GM19193 (cell line): Measurements from ENCODE around the gene TBCCD1.

Experiments
- POLR2A ChIP-seq: IDR thresholded peaks from 4 replicates; pipeline ENCODE4 v1.6.1; 2011; ENCODE audit not compliant: insufficient read depth, insufficient read length; ENCODE audit errors: extremely low read depth

TBCCD1 gene

DNA sequence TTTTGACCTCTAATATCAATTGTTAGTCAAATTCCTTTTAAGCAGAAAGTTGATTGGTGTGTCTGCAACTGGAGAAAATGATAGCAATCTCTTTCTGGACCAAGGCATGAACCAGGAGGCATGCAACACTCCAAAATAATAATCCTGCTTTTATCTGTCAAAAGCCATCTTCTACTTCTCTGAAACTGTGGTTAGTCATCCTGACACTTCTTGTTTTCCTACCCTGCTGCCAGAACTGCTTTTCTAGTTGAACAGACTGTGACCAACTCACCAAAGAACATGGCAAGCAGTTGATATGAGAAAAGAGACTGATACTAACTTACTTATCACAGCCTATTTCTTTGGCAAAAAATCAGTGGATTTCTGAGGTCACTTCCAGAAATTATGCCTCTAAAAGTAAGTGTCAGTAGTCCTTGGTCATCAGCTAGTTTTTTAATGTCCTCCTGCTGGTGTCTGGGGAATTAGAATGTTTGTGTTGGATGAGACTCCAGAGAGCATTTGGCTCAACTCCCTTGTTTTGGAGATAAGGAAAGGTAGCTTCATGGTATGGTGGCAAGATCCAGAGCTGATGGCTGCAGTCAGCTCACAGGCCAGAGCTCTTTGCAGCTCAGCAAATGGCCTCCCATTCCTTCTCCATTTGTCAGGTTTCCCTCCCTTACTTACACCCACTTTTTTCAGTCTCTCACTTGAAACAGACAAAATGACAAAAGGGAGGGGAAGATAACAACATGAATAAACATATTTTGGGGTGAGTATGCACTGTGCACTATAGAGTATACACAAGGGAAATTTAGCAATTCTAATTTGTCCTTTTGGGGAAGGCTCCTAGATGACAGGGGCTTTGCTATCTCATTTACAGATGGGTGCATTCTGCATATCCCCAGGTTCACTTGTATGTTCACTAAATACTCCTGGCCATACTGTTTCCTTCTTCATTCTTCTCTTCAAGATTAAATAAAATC is 30.0 kb downstream of the TBCCD1 start:
- no peak for TF ChIP-seq POLR2A

DNA sequence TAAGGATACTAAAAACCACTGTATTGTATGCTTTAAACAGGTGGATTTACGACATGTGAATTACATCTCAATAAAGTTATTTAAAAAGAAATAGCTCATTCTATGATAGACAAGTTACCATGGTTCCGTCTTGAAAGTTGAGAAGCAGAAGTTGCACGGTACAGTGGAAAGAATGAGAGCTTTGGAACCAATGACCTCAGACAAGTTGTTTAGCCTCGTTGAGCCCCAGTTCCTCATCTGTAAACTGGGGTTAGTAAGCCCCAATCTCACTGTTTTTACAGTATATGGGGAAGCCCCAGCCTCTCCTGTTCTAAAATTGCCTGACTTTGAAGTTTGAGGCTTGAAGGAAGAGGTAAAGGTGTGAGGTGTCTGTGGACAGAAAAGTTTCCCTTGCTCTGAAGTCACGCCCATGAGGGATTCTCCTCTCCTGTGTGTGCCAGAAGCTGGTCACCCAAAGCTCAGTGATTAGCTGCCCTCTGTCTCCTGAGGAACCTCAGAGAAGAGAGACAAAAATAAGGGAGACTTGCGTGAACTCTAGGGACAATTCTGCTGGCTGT is 32.9 kb downstream of the TBCCD1 start:
- no peak for TF ChIP-seq POLR2A

DNA sequence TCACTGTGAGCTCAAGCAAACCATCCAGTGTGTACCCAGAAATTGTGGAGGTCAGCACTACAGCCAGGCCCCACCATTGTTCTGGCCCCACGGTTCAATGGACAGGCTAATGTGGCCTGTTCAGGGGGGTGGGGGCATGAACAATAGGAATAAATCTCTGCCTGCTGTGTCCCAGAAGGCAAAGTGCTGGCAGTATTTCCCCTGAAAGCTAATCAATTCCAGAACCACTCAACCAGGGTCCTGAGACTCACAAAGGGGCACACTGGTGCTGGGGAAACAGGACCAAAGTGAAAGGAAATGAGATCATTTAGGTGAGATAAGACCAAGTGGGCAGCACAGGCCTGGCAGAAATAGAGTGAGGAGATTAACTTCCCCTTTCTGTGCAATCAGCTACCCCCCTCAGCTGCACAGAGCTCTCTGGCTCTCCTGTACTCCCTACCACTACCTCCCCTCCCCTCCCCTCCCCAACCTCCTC is 34.5 kb downstream of the TBCCD1 start:
- no peak for TF ChIP-seq POLR2A

DNA sequence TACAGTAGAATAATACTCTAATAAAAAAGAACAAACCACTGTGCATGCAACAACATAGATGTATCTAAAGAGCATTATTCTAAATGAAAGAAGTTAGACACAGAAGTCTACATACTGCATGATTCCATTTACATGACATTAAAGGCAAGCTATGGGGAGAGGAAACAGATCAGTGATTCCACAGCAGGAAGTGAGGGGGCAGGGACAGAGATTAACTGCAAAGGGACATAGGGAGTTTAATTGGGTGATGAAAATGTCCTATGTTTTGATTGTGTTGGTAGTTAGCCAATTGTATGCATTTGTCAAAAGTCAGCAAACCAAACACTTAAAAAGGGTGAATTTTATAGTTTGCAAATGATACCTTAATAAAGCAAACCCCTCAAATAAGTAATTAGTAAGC is 36.7 kb downstream of the TBCCD1 start:
- no peak for TF ChIP-seq POLR2A

DNA sequence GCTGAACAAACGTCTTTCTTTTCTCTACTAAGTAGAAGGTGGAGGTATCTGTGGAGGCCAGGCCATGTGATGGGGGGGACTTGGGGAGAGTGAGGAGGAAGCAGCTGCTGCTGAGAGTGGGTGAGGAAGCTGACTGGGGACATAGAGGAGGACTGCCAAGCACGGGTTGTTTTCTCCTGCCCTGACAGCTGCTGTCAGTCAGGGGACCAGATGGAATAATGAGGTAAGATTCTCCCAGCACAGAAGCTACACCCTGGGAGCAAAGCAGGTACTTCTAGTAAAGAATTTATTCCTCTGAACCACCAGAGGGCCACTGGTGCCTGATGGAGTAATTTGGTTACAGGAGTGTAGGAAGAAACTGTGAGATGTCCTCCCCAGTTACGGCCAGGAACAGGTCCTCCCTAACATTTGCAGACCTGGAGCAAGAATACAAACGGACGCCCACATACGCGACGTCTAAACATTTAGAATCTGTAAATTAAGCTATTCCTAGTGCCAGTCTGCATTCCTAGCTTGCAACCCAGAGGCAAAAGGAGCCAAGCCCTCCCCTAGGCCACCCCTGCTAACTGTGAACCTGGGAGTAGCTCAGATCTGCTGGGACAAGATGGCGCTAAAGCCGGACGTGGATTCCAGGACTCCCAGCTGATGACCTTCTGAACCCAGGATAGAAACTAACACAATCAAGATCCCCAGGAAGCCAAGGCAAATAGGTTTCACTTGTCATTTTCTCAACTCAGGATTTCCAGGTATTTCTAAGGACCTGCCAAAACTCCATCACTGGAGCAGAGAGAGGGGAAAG is 37.7 kb downstream of the TBCCD1 start:
- TF ChIP-seq POLR2A, result no peak

DNA sequence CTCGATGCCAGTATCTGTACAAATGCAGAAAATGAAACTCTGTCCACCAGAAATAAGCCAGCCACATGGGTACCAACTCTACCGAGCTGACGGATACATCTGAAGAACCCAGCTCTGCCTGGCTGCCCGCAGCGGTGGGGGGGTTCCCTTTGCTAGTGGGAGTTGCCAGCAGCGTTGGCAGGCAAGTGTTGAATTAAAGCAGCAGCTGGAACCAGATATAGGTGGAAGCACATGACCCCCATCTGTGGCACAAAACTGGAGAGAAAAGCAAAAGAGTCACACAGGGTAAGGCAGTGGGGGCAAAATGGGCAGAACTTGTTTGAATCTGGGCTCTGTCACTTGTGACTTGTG is 40.9 kb downstream of the TBCCD1 start:
- peak; percentile 10 for TF ChIP-seq POLR2A

DNA sequence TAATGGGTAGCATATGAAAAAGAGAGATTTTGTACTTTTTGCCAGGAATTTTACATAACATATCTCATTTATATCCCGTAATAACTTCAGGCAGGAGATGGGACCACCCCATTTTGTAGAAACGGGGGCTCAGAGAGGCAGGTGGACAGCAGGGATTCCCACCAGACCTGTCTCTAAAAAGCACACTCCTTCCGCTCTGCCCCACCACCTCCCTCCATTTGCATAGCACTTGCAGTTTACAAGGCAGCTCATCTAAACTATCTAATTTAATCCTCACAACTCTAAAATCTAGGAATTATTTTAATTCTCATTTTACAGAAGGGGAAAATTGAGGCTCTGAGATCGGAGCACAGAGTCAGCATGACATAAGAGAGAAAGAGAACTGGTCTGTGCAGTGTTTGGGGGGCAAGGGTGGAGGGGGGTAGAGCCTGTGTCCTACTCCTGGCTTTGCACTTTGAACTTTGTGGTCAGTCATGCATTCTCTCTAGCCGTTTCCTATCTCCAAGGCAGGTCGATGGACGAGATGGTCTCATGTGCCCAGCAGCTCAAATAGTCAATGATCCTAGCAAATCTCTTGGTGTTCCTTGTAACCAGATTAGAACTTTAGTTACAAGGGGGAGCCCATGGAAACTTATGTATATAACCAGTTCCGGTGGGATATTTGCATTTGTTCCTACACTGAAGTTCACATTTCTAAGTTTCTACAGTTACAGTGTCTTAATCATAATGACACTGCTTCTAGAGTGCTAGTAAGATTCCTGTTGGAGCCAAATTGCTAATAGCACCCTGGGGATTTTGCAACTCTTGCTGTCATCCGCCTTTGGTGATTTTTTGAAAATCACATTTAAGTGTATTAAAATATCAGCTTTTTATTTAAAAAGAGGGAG is 41.5 kb downstream of the TBCCD1 start:
- TF ChIP-seq POLR2A, result peak; percentile 27

DNA sequence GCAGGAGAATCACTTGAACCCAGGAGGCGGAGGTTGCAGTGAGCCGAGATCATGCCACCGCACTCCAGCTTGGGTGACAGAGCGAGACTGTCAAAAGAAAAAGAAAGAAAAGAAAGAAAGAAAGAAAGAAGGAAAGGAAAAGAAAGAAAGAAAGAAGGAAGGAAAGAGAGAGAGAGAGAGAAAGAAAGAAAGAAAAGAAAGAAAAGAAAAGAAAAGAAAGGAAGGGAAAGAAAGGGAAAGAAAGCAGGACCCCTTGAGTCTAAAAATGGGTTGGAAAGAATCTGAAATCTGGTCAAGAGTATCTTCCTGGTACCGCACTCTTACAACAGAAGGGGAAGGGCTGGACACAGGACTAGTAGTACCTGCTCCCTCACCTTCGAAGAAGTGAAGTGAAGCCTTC is 42.5 kb downstream of the TBCCD1 start:
- TF ChIP-seq POLR2A, result no peak

DNA sequence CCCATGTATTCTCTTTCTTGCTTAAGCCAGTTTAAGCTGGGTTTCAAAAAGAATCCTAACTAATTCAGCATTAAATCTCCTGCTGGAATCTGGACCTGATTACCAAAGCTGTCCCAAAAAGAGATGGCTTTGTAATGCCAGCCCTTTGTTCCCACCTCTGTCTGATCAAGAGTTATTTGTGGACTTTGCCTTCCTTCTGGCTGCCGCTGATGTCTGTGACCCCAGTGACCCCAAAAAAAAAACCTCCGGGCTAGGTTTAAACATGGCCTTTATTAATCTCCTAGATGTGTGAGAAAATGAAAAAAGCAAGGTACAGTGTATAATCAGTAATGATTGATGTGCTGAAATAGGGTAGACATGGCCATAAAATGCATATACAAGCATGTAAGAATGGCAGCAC is 43.7 kb downstream of the TBCCD1 start:
- TF ChIP-seq POLR2A, result no peak

DNA sequence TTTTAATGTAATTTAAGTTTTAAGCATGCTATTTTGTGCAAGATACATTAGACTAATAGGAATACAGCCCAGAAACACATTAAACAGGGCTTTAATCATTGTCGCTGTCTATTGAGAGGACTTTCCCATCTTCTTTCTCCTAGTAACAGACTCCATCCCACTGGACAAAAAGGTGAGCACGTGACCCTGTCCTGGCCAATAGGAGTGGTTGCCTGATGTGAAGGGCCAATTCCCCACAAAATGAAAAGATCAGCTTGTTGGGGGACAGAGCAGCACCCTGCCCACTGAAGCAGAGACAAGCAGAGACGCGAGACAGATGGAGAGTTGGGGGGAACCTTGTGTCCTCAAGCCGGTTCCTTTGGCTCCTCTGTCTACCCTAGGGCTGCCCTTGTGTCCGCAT is 44.1 kb downstream of the TBCCD1 start:
- TF ChIP-seq POLR2A, result no peak

DNA sequence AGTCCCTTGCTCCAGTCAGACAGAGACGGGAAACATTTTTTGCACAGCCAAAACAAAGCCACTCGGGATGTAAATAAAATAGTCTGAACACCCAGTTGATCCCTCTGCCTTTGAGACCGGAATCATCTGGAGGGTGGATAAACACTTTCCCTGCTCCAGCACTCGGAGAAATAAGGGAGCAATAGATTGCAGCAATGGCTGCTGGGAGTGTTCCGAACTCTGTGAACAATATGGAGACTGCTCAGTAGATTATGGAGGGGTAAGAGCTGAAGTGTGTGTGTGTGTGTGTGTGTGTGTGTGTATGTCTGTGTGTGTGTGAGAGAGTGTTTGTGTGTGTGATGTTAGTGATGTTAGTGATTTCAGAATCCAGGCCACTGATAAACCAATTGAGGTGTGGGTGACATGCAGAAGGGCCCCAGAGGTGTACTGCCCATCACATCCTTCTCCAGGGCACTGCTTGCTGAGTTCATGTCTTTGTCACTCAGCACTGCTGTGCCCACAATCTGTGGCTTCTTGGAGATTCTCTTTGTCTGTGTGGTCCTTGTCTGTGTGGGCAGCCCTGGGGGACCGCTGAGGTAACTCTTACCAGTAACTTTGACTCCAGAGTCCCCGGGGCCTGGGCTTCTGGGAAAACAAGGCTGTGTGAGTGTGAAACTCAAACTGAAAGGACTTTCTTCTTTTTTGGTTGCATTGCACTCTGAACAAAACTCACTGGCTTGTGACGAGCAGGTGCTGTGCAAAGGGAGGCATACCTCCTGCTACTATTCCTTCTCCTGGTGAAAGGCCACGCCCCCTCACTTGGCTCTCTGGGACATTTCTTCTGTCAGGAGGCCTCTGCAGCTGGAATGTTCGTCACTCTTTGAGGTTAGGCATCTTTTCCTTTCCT is 45.9 kb downstream of the TBCCD1 start:
- TF ChIP-seq POLR2A, result peak; percentile 13

DNA sequence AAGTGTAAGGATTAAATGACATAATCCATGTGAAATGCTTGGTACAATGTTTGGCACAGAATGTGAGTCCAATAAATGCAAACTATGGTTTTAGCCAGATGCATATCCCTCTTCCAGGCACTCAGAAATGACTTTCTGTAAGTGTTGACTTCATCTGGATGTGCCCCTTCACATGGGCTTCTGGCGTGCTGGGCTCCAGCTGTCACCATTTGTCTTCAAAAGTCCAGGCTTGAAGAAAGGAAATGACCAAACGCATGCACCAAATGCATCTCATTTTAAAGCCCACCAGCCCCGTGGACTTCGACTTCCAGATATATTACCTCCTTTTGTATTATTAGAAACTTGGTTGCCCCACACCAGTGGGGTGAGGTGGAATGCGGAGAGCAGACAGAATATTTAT is 46.7 kb downstream of the TBCCD1 start:
- TF ChIP-seq POLR2A, result no peak

DNA sequence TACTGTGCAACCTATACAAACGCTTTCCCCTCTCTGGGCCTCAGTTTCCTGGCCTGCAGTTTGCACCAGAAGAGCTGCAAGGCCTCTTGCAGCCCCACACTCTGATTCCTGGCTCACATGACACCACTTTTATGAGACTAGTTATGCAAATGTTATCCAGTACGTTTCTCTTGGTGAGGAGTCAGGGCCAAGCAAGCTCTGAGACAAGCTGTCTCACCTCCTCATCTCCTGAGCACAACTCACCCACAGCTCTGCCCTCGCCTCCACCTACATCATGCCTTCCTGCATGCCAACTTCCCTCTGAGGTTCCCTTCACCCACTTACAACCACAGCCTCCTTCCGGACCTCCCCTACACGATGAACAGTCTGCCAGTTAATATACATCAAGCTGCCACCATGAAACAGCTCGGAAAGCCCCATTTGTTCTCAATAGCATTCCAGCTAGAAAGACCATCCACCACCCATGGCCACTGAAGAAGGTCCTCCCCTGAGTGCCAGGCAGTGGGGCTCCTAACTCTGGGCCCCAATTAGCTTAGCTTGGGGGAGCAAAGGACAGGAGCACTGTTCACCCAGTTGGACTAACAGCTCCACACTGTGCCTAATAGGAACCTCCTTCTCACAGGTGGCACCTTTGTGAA is 48.0 kb downstream of the TBCCD1 start:
- peak; percentile 61 for TF ChIP-seq POLR2A
